NCI-H1436 treated with DMSO at 0.1 percent for 48 hours (cell line): ENCODE data around the gene FAM20C.
"Not testable (repeated sequence)": the region's sequence is repeated elsewhere in the genome, so short reads cannot be mapped to it uniquely, and the experiment has no call there.

Experiments used
- DNase-seq: peaks from one replicate; lab custom pipeline; 2025; lab: John Stamatoyannopoulos, UW

Gene FAM20C

GRCh38 chr7:192701-193480, 520 bp downstream of the FAM20C start:
- DNase-seq, result no peak

DNA sequence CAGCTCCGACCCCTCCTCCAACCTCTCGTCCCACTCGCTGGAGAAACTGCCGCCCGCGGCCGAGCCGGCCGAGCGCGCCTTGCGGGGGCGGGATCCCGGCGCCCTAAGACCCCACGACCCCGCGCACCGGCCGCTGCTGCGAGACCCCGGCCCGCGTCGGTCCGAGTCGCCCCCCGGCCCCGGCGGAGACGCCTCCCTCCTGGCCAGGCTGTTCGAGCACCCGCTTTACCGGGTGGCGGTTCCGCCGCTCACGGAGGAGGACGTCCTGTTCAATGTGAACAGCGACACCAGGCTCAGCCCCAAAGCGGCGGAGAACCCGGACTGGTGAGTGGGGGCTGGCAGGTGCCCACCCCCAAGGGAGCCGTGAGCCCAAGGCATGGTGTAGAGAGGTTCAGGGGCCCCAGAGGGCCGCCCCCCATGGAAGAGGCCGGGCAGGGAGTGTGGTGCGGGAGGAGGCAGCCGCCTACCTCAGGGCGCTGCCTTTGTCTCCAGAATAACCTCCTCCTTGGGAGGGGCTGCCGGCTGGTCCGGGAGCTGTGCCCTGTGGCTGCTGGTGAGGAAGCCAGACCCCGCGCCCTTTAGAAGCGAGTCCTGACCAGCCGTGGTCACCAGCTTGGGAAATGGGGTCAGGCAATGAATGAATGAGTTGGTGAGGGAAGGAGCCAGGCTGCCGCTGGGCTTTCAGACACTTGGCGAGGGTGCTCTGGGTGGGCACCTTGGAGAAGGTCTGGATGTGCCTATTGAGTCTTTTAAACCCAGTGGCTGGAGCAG, 1.3 kb downstream of the FAM20C start:
- DNase-seq, result no peak

DNA sequence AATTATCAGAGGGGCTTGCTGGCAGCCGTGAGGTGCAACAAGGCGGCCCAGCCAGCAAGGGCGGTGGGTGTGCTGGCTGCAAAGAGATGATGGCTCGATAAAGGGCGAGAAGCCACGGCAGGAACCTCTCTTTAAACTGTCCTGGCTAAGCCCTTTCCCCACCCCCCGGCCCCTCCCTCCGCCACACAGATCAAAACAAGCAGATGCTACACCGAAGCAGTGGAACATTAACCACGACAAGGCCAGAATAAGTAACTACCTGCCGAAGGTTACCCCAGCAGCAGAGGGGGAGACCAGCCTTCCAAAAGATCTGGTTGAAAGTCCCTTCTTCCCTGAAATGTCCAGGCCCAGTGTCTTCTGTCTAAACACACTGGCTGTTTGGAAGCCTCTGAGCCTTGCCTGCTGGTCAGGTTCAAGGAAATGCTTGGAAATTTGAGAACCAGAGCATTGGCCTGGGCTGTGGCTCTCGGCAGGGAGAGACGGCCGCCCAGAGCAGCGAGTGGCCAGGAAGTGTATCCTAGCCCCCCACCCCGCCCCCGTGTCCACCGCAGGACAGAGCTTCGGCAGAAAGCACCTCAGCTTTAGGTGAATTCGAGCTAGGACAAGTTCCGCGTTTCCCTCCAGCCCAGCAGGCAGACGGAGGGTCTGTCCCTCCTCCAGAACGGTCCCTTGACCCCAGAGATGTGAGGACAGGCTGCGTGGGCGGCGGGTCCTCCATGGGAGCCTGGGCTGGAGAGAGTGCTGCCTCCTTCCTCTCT, 2.1 kb downstream of the FAM20C start:
- DNase-seq, result no peak

GRCh38 chr7:195010-195829, 2.8 kb downstream of the FAM20C start:
- no peak for DNase-seq

DNA sequence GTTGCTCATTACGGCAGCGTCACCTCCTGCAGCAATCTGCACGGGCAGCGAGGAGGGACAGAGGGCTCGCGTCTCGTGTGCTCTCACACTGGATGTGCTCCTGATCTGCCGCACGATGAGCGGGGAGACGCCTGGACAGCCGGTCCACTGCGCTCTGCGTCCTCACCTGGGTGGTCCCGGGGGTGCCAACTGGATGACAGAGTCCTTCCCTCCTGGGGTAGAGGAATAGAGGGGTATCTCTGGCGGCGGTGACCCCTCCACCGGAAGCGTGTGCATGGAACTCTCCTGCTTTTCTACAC, 3.4 kb downstream of the FAM20C start:
- DNase-seq, result no peak

- no peak for DNase-seq
These were observed 3.9 kb downstream of the FAM20C start for GRCh38 chr7:196283-196682.

DNA sequence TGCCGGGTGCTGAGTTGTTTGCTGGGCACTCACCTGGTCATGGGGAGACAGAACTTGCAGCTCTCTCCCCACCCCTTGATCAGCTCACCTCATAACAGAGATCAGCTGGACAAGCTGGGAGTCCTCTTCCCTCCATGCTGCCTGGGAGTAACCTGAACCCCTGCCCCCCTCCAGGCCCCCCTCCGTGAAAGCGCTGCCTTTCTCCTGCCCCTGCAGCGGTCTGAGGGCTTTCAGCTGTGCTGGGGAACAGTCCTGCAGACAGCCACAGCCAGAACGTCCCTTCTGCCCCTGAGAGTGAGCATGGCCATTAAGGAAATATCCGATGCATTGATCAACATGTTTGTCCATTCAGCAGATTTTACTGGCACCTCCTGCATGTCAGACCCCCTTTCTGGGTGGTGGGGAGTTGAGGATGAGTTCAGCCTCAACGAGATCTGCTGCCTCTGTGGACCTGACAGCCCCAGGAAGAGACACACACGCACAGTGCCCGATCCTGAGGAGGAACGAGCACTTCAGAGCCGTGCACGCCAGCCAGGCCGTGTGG, 4.5 kb downstream of the FAM20C start:
- DNase-seq, result no peak

- no peak for DNase-seq
These were observed 5.3 kb downstream of the FAM20C start for GRCh38 chr7:197413-198335.

- no peak for DNase-seq
These were observed 7.3 kb downstream of the FAM20C start for GRCh38 chr7:199483-200249.

- DNase-seq, result no peak
These were observed 7.9 kb downstream of the FAM20C start for GRCh38 chr7:200290-200689.

DNA sequence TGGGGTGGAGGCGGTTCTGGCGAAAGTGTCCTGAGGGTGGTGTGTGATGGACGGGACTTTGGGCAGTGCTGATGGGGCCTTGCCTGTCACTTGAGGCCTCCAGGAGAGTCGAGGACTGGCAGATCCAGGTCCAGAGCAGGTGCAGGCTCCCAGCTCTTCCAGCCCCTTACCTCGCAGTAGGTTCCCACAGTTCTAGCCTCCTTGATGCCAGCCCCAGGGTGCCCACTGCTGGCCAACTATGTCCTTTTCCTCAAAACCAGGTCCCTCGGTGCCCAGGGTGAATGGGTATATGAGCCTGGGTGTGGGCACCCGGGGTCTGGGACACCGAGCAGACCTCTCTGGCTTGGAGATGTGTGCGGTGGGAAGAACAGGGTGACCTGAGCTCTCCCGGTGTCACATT, 8.3 kb downstream of the FAM20C start:
- no peak for DNase-seq

GRCh38 chr7:204326-204725, 12.0 kb downstream of the FAM20C start:
- no peak for DNase-seq

GRCh38 chr7:205115-206010, 13.0 kb downstream of the FAM20C start:
- DNase-seq, result no peak

- DNase-seq, result not testable (repeated sequence)
These were observed 14.0 kb downstream of the FAM20C start for GRCh38 chr7:206351-206750.

DNA sequence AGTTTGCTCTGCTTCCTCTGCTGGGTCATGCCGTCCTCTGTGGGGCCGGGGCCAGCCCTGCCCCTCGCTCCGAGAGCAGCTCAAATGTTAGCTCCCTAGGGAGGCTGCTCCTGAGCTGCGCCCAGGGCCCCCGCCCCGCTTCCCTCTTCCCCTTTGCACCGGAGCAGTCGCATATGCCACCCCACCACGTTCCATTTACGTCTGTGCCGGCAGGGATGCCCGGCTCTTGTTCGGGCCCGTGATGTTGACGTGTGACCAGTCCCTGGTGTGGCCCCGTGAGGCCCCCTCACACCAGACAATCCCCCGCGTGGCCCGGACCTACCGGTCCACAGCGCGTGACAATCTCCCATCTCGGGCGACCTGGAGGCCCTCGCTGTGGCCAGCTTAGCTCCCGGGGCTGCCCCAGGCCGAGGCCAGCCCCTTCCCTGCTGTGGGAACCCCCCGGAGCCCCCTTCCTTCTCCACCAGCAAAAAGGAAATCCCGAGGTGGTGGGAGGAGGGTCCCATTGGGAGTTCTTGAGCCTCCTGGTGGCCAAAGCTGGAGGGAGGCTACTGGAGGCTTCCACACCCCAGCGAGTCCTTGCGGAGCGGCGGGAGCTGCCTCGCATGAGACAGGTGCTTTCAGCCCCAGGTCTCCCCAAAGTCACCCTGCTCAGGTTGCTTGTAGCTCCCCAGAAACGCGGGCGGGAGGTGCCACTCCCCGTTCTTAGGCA, 15.2 kb downstream of the FAM20C start:
- no peak for DNase-seq

- no peak for DNase-seq
These were observed 15.8 kb downstream of the FAM20C start for GRCh38 chr7:208130-208673.

DNA sequence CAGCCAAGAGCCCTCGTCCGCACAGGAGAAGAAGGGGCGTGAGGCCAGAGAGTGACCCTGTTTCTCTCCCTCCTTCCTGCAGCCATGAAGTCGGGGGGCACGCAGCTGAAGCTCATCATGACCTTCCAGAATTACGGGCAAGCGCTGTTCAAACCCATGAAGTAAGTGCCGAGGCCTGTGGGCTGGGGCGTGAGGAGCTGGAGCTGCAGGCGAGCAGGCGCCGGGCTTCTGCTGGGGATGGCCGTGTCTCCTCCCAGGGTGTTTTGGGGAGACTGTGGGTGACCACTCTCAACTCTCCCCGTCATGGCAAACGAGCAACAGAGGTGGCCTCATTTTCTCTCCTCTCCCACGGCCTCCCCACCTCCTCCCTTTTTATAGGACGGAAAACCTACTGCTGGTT, 16.4 kb downstream of the FAM20C start:
- no peak for DNase-seq

- no peak for DNase-seq
These were observed 17.0 kb downstream of the FAM20C start for GRCh38 chr7:209416-209815.
